Measurements from ENCODE around the gene CSNK1G3. TPM values are rescaled to one million over a fixed set of nuclear protein-coding genes. Genes with fewer than 3 reads are reported as not detected.
"Not testable (repeated sequence)": the region's sequence is repeated elsewhere in the genome, so short reads cannot be mapped to it uniquely, and the experiment has no call there.

Gene CSNK1G3
- total and polyA plus RNA-seq, 9 donors, result 16.6 to 46.5 (median 23.0) TPM

DNA sequence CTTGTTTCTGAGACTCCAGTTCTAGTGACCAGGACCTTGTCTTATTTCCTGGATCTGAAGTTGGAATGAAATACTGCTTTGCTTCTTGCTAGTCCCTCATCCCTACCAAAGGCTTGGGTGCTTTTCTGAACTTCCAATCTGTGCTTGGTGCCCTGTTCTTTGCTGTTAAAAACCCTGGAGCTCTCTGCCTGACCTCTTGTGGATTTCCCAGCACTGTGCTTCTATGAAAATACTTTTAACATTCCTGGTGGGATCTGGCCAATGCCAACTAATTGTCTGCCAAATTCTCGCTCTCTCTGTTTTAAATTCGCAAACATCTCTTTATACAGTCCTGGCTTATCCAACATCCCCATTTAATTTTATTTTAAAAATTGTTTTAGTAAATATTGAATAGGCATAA, 26.7 kb upstream of the CSNK1G3 start:
- no CpG with 5 or more reads among the region's 2 CpGs for WGBS (ENCODE audit: insufficient coverage)
- H3K27ac ChIP-seq (ENCODE audit: low read length), result no peak overlapping the region
- DNase-seq, result no peak
- no peaks in the 10 kb centered on the region for H3K4me1 ChIP-seq (ENCODE audit: control insufficient read depth, insufficient read depth, low read length)
- H3K9me3 ChIP-seq (replicated peaks; ENCODE audit: control insufficient read depth, low read depth, low read length), result no peaks in the 10 kb centered on the region
- no peaks in the 10 kb centered on the region for H3K36me3 ChIP-seq (ENCODE audit: control insufficient read depth, insufficient read depth, low read length)
- no peaks in the 10 kb centered on the region for H3K27me3 ChIP-seq (ENCODE audit: control insufficient read depth, insufficient read depth, low read length)
- no peak overlapping the region for H3K4me3 ChIP-seq (ENCODE audit: low read length)

- no peak overlapping the region for H3K4me3 ChIP-seq (ENCODE audit: low read length)
- H3K9me3 ChIP-seq (replicated peaks; ENCODE audit: control insufficient read depth, low read depth, low read length), result no peaks in the 10 kb centered on the region
- no peaks in the 10 kb centered on the region for H3K4me1 ChIP-seq (ENCODE audit: control insufficient read depth, insufficient read depth, low read length)
- no peaks in the 10 kb centered on the region for H3K27me3 ChIP-seq (ENCODE audit: control insufficient read depth, insufficient read depth, low read length)
- WGBS (ENCODE audit: insufficient coverage), result 23% methylated on average over 2 of the region's 7 CpGs
- peak; percentile 52 for DNase-seq
- H3K27ac ChIP-seq (ENCODE audit: low read length), result no peak overlapping the region
- no peaks in the 10 kb centered on the region for H3K36me3 ChIP-seq (ENCODE audit: control insufficient read depth, insufficient read depth, low read length)
Observed at GRCh38 chr5:123486951-123487655, 24.9 kb upstream of the CSNK1G3 start.

DNA sequence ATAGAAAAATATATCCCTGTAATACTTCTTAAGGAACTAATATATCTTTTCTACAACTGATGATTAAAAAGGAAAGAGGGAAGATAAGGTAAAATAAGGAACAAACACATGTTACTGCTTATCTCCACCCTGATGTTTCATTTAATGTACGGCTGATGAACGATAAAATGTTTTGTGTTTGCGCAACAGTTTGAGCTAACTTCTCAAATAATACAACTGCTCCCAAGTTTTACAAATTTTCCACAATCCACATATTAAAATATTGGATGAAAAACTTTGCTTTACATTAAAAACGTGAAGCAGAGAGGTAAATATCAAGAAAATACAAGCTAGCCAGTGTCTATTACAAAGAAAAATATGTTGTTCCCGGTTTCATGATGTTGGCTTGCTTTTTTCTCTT, 21.0 kb upstream of the CSNK1G3 start:
- Histone ChIP-seq H3K36me3 (ENCODE audit: control insufficient read depth, insufficient read depth, low read length) (no peaks in the 10 kb centered on the region), H3K27ac (ENCODE audit: low read length) (no peak overlapping the region), H3K9me3 (replicated peaks; ENCODE audit: control insufficient read depth, low read depth, low read length) (no peaks in the 10 kb centered on the region), H3K27me3 (ENCODE audit: control insufficient read depth, insufficient read depth, low read length) (no peaks in the 10 kb centered on the region), H3K4me3 (ENCODE audit: low read length) (no peak overlapping the region), H3K4me1 (ENCODE audit: control insufficient read depth, insufficient read depth, low read length) (no peaks in the 10 kb centered on the region)
- WGBS (ENCODE audit: insufficient coverage), result no CpG with 5 or more reads among the region's 5 CpGs
- no peak for DNase-seq

GRCh38 chr5:123495211-123495610, 16.8 kb upstream of the CSNK1G3 start:
- H3K27me3 ChIP-seq (ENCODE audit: control insufficient read depth, insufficient read depth, low read length); H3K27ac ChIP-seq (ENCODE audit: low read length); H3K9me3 ChIP-seq (replicated peaks; ENCODE audit: control insufficient read depth, low read depth, low read length); H3K4me3 ChIP-seq (ENCODE audit: low read length); DNase-seq; H3K36me3 ChIP-seq (ENCODE audit: control insufficient read depth, insufficient read depth, low read length); H3K4me1 ChIP-seq (ENCODE audit: control insufficient read depth, insufficient read depth, low read length): not testable (repeated sequence)
- no CpG with 5 or more reads among the region's 2 CpGs for WGBS (ENCODE audit: insufficient coverage)

DNA sequence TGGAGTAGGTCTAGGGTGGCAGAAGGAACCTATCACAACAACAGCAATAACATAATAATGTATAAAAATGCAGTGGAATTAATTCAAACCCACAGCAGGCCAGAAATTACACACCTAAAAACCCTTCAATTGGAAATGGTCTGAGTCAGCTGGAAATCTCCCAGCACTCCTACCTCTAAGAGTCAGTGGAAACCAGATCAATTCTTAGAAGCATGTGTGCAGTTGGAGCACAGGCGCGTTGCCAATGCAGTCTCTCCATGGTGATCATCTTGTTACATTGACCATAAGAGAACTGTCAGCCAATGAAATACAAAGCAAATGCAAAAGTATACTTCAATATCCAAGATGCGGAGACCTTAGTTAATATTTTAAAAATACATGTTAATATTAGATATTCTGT, 15.1 kb upstream of the CSNK1G3 start:
- Histone ChIP-seq H3K4me3 (ENCODE audit: low read length) (no peak overlapping the region), H3K9me3 (replicated peaks; ENCODE audit: control insufficient read depth, low read depth, low read length) (no peaks in the 10 kb centered on the region), H3K27me3 (ENCODE audit: control insufficient read depth, insufficient read depth, low read length) (no peaks in the 10 kb centered on the region), H3K36me3 (ENCODE audit: control insufficient read depth, insufficient read depth, low read length) (no peaks in the 10 kb centered on the region), H3K4me1 (ENCODE audit: control insufficient read depth, insufficient read depth, low read length) (no peaks in the 10 kb centered on the region), H3K27ac (ENCODE audit: low read length) (no peak overlapping the region)
- WGBS (ENCODE audit: insufficient coverage), result no CpG with 5 or more reads among the region's 3 CpGs
- DNase-seq, result peak; percentile 67

GRCh38 chr5:123500471-123500870, 11.5 kb upstream of the CSNK1G3 start:
- no peaks in the 10 kb centered on the region for H3K27me3 ChIP-seq (ENCODE audit: control insufficient read depth, insufficient read depth, low read length)
- WGBS (ENCODE audit: insufficient coverage), result no CpG with 5 or more reads among the region's 4 CpGs
- no peaks in the 10 kb centered on the region for H3K9me3 ChIP-seq (replicated peaks; ENCODE audit: control insufficient read depth, low read depth, low read length)
- no peak for DNase-seq
- H3K4me1 ChIP-seq (ENCODE audit: control insufficient read depth, insufficient read depth, low read length), result no peaks in the 10 kb centered on the region
- no peak overlapping the region for H3K27ac ChIP-seq (ENCODE audit: low read length)
- no peak overlapping the region for H3K4me3 ChIP-seq (ENCODE audit: low read length)
- no peaks in the 10 kb centered on the region for H3K36me3 ChIP-seq (ENCODE audit: control insufficient read depth, insufficient read depth, low read length)

GRCh38 chr5:123502120-123502519, 9.9 kb upstream of the CSNK1G3 start:
- Histone ChIP-seq H3K4me3 (ENCODE audit: low read length) (no peak overlapping the region), H3K36me3 (ENCODE audit: control insufficient read depth, insufficient read depth, low read length) (no peaks in the 10 kb centered on the region), H3K4me1 (ENCODE audit: control insufficient read depth, insufficient read depth, low read length) (no peaks in the 10 kb centered on the region), H3K27ac (ENCODE audit: low read length) (no peak overlapping the region), H3K9me3 (replicated peaks; ENCODE audit: control insufficient read depth, low read depth, low read length) (no peaks in the 10 kb centered on the region), H3K27me3 (ENCODE audit: control insufficient read depth, insufficient read depth, low read length) (no peaks in the 10 kb centered on the region)
- WGBS (ENCODE audit: insufficient coverage), result no CpG with 5 or more reads among the region's 3 CpGs
- no peak for DNase-seq

DNA sequence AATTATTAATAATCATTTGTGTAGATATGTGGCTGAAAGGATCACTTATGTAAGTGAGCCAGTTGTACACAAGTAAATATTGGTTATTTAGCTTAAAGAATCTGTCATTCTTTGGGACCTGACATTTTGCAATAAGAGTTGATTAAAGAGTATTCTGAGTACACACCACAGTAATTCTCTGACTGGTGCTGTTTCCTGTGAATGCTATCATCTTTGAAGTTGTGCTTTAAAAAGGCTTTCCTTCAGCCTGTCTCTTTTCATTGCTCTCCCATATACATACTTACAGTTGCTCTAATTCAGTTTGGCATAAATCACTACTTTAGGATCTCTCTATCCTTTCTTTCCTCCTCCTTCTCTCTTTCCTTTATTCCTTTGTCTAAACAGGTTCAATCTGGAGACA, 8.7 kb upstream of the CSNK1G3 start:
- Histone ChIP-seq H3K4me3 (ENCODE audit: low read length) (no peak overlapping the region), H3K4me1 (ENCODE audit: control insufficient read depth, insufficient read depth, low read length) (no peaks in the 10 kb centered on the region), H3K36me3 (ENCODE audit: control insufficient read depth, insufficient read depth, low read length) (no peaks in the 10 kb centered on the region), H3K9me3 (replicated peaks; ENCODE audit: control insufficient read depth, low read depth, low read length) (no peaks in the 10 kb centered on the region), H3K27ac (ENCODE audit: low read length) (no peak overlapping the region), H3K27me3 (ENCODE audit: control insufficient read depth, insufficient read depth, low read length) (no peaks in the 10 kb centered on the region)
- no peak for DNase-seq

- Histone ChIP-seq H3K4me1 (ENCODE audit: control insufficient read depth, insufficient read depth, low read length) (no peaks in the 10 kb centered on the region), H3K9me3 (replicated peaks; ENCODE audit: control insufficient read depth, low read depth, low read length) (no peaks in the 10 kb centered on the region), H3K27me3 (ENCODE audit: control insufficient read depth, insufficient read depth, low read length) (no peaks in the 10 kb centered on the region), H3K4me3 (ENCODE audit: low read length) (no peak overlapping the region), H3K36me3 (ENCODE audit: control insufficient read depth, insufficient read depth, low read length) (no peaks in the 10 kb centered on the region), H3K27ac (ENCODE audit: low read length) (no peak overlapping the region)
- DNase-seq, result no peak
- WGBS (ENCODE audit: insufficient coverage), result 73% methylated on average over 2 of the region's 2 CpGs
Observed at GRCh38 chr5:123505633-123506032, 6.3 kb upstream of the CSNK1G3 start.

GRCh38 chr5:123508441-123508840, 3.5 kb upstream of the CSNK1G3 start:
- Histone ChIP-seq H3K27me3 (ENCODE audit: control insufficient read depth, insufficient read depth, low read length) (no peaks in the 10 kb centered on the region), H3K27ac (ENCODE audit: low read length) (no peak overlapping the region), H3K4me1 (ENCODE audit: control insufficient read depth, insufficient read depth, low read length) (peaks cover 8% of the 10 kb centered on the region), H3K4me3 (ENCODE audit: low read length) (no peak overlapping the region), H3K9me3 (replicated peaks; ENCODE audit: control insufficient read depth, low read depth, low read length) (no peaks in the 10 kb centered on the region), H3K36me3 (ENCODE audit: control insufficient read depth, insufficient read depth, low read length) (no peaks in the 10 kb centered on the region)
- DNase-seq, result no peak
- WGBS (ENCODE audit: insufficient coverage), result no CpG with 5 or more reads among the region's 1 CpG

DNA sequence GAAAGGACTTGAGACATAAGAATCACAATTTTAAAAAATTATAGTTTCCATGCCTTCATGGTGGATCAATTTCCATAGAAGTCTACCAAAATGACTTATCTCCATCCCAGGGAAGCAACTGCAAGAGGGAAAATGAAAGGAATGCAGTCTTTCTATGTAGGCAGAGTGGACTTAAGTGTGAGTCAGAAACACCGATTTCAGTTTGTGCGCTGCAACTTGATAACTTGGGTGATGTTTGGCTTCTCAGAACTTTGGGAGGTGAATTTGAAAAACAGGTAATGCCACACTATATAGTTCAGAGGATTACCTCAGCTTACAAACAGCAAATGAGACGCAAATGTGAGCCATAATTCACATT, 708 bp upstream of the CSNK1G3 start:
- H3K9me3 ChIP-seq (replicated peaks; ENCODE audit: control insufficient read depth, low read depth, low read length), result no peaks in the 10 kb centered on the region
- H3K4me3 ChIP-seq (ENCODE audit: low read length), result peak overlapping the region; percentile 77
- peaks cover 8% of the 10 kb centered on the region for H3K4me1 ChIP-seq (ENCODE audit: control insufficient read depth, insufficient read depth, low read length)
- H3K36me3 ChIP-seq (ENCODE audit: control insufficient read depth, insufficient read depth, low read length), result no peaks in the 10 kb centered on the region
- peak overlapping the region; percentile 96 for H3K27ac ChIP-seq (ENCODE audit: low read length)
- WGBS (ENCODE audit: insufficient coverage), result no CpG with 5 or more reads among the region's 3 CpGs
- no peaks in the 10 kb centered on the region for H3K27me3 ChIP-seq (ENCODE audit: control insufficient read depth, insufficient read depth, low read length)
- DNase-seq, result no peak

Measured in muscle of leg (tissue), 11 donors.